SK-N-SH (cell line): ENCODE results near the gene ATG7.

ENCODE experiments used
- FOXM1 ChIP-seq: IDR thresholded peaks from 2 replicates; pipeline ENCODE4 v1.4.0; 2012; ENCODE audit warnings: low read depth, mild to moderate bottlenecking
- SIN3A ChIP-seq: IDR thresholded peaks from 2 replicates; pipeline ENCODE4 v1.6.1; 2012; ENCODE audit warnings: low read depth, mild to moderate bottlenecking, low read length, moderate library complexity, borderline replicate concordance
- YY1 ChIP-seq: IDR thresholded peaks from 2 replicates; pipeline ENCODE4 v1.4.0; 2012; ENCODE audit warnings: low read depth, mild to moderate bottlenecking
- TF ChIP-seq, protein P1 (sequence below): fragments of 200-600 bp; sonication (generic); IDR thresholded peaks from 2 replicates; pipeline ENCODE4 v1.6.1; 2017; ENCODE audit warnings: antibody characterized with exemption, mild to moderate bottlenecking, moderate library complexity

DNA sequence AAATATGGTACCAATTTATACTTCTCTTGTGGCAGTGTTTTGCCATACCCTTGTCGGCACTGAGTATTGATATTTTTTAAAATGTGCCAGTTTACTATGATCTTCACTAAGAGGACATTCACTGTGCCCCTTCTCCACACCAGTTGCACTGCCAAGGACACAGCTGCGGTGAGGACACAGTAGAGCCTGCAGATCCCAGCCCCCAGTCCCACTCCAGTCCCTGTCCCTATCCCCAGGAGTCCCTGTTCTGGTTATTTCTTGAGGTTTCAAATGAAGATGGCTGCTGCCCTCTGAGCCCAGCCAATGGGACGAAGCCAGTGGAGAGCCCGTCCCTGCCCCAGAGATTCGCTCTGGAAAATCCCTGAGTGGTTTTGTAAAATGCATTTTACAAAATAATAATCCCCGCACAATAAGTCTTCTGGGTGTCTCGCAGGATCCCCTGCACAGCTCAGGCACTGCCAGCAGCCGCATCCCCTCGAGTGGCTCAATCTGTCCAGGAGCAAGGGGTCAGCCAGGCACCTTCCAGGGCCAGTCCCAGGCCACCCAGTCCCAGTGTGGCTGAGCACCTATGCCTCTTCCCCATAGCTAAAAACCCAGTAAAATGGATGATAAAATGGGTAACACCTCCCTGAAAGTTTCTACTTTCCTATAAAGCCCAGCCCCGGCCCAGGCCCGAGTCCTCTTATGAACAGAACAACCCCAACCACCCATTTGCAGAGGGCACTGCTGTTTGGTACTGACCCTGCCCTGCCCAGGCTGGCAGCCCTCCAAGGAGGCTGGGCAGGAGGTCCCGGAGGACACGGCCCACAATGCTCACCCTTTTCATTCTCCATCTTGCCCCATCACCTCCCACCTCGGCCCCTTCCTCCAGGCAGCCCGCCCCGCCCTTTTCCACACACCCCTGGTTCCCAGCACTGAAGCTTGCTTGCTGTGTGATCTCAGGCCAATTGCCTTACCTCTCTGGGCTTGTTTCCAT is 280.4 kb downstream of the ATG7 start:
- TF ChIP-seq, protein P1, sequence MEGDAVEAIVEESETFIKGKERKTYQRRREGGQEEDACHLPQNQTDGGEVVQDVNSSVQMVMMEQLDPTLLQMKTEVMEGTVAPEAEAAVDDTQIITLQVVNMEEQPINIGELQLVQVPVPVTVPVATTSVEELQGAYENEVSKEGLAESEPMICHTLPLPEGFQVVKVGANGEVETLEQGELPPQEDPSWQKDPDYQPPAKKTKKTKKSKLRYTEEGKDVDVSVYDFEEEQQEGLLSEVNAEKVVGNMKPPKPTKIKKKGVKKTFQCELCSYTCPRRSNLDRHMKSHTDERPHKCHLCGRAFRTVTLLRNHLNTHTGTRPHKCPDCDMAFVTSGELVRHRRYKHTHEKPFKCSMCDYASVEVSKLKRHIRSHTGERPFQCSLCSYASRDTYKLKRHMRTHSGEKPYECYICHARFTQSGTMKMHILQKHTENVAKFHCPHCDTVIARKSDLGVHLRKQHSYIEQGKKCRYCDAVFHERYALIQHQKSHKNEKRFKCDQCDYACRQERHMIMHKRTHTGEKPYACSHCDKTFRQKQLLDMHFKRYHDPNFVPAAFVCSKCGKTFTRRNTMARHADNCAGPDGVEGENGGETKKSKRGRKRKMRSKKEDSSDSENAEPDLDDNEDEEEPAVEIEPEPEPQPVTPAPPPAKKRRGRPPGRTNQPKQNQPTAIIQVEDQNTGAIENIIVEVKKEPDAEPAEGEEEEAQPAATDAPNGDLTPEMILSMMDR: no peak
- TF ChIP-seq SIN3A (no peak), FOXM1 (no peak), YY1 (no peak)
